Parathyroid adenoma (tissue), 2 donors: ENCODE results near the gene ELMO2.

Experiments
- H2AFZ ChIP-seq: fragments of 300-600 bp; sonication (generic); one replicate; pipeline ENCODE4 v1.7.0; 2017; ENCODE audit warnings: antibody characterized with exemption, mild to moderate bottlenecking
- H3K27ac ChIP-seq: fragments of 300-600 bp; sonication (generic); one replicate; pipeline ENCODE4 v1.7.0; 2017
- H3K27me3 ChIP-seq: fragments of 300-600 bp; sonication (generic); one replicate; pipeline ENCODE4 v1.7.0; 2017; ENCODE audit warnings: low read length; ENCODE audit not compliant: control insufficient read depth, insufficient read depth
- H3K36me3 ChIP-seq: fragments of 300-600 bp; sonication (generic); one replicate; pipeline ENCODE4 v1.7.0; 2017; ENCODE audit warnings: low read length; ENCODE audit not compliant: control insufficient read depth, insufficient read depth
- H3K4me1 ChIP-seq: fragments of 300-600 bp; sonication (generic); one replicate; pipeline ENCODE4 v1.7.0; 2017; ENCODE audit warnings: control low read depth
- H3K4me2 ChIP-seq: fragments of 300-600 bp; sonication (generic); one replicate; pipeline ENCODE4 v1.7.0; 2017; ENCODE audit warnings: low read length
- H3K4me3 ChIP-seq: fragments of 300-600 bp; sonication (generic); one replicate; pipeline ENCODE4 v1.7.0; 2017; ENCODE audit warnings: low read depth, low read length
- H3K79me2 ChIP-seq: fragments of 300-600 bp; sonication (generic); one replicate; pipeline ENCODE4 v1.7.0; 2017; ENCODE audit warnings: control low read depth
- H3K9ac ChIP-seq: fragments of 300-600 bp; sonication (generic); one replicate; pipeline ENCODE4 v1.7.0; 2017; ENCODE audit warnings: mild to moderate bottlenecking
- H3K9me3 ChIP-seq: fragments of 300-600 bp; sonication (generic); one replicate; pipeline ENCODE4 v1.7.0; 2017; ENCODE audit warnings: low read length; ENCODE audit not compliant: control insufficient read depth
- CTCF ChIP-seq: fragments of 300-600 bp; sonication (generic); IDR thresholded peaks from one replicate; pipeline ENCODE4 v1.7.0; 2017; ENCODE audit warnings: antibody characterized with exemption, mild to moderate bottlenecking
- donor health status: primary hyperparathyroidism.

ELMO2 gene

GRCh38 chr20:46414608-46415007 is 8.2 kb upstream of the ELMO2 start:
- no peak overlapping the region for H3K4me3 ChIP-seq
- H3K4me2 ChIP-seq: no peak overlapping the region
- no peaks in the 10 kb centered on the region for H3K27me3 ChIP-seq
- H3K36me3 ChIP-seq: no peaks in the 10 kb centered on the region
- no peaks in the 10 kb centered on the region for H3K79me2 ChIP-seq
- H3K9me3 ChIP-seq: no peaks in the 10 kb centered on the region
- TF ChIP-seq CTCF: no peak
- H3K9ac ChIP-seq: no peak overlapping the region
- no peak overlapping the region for H2AFZ ChIP-seq
- no peak overlapping the region for H3K27ac ChIP-seq
- no peaks in the 10 kb centered on the region for H3K4me1 ChIP-seq

- H3K4me2 ChIP-seq: no peak overlapping the region
- H2AFZ ChIP-seq: no peak overlapping the region
- no peaks in the 10 kb centered on the region for H3K9me3 ChIP-seq
- H3K27me3 ChIP-seq: no peaks in the 10 kb centered on the region
- H3K79me2 ChIP-seq: no peaks in the 10 kb centered on the region
- no peak for TF ChIP-seq CTCF
- H3K36me3 ChIP-seq: no peaks in the 10 kb centered on the region
- peaks cover 4% of the 10 kb centered on the region for H3K4me1 ChIP-seq
- no peak overlapping the region for H3K9ac ChIP-seq
- no peak overlapping the region for H3K4me3 ChIP-seq
- H3K27ac ChIP-seq: no peak overlapping the region
These were observed 5.2 kb upstream of the ELMO2 start for GRCh38 chr20:46411637-46412036.

- Histone ChIP-seq H3K27me3 (no peaks in the 10 kb centered on the region), H3K4me1 (peaks cover 11% of the 10 kb centered on the region), H3K36me3 (no peaks in the 10 kb centered on the region), H2AFZ (no peak overlapping the region), H3K9me3 (no peaks in the 10 kb centered on the region), H3K79me2 (peaks cover 19% of the 10 kb centered on the region), H3K27ac (no peak overlapping the region), H3K4me2 (no peak overlapping the region), H3K4me3 (no peak overlapping the region), H3K9ac (no peak overlapping the region)
- TF ChIP-seq CTCF: no peak
These were observed 1.9 kb upstream of the ELMO2 start for GRCh38 chr20:46408281-46408731.

GRCh38 chr20:46407671-46407996 is 1.2 kb upstream of the ELMO2 start:
- Histone ChIP-seq H3K79me2 (peaks cover 19% of the 10 kb centered on the region), H3K4me3 (no peak overlapping the region), H3K9me3 (no peaks in the 10 kb centered on the region), H3K4me2 (no peak overlapping the region), H3K27ac (peak overlapping the region; percentile 92), H2AFZ (no peak overlapping the region), H3K27me3 (no peaks in the 10 kb centered on the region), H3K4me1 (peaks cover 13% of the 10 kb centered on the region), H3K36me3 (no peaks in the 10 kb centered on the region), H3K9ac (no peak overlapping the region)
- TF ChIP-seq CTCF: no peak

GRCh38 chr20:46406986-46407670 is 713 bp upstream of the ELMO2 start:
- H3K36me3 ChIP-seq: no peaks in the 10 kb centered on the region
- H3K79me2 ChIP-seq: peaks cover 19% of the 10 kb centered on the region
- H3K4me1 ChIP-seq: peaks cover 16% of the 10 kb centered on the region
- H2AFZ ChIP-seq: peak overlapping the region; percentile 96
- H3K4me3 ChIP-seq: peak overlapping the region; percentile 98
- peak overlapping the region; percentile 77 for H3K4me2 ChIP-seq
- H3K9ac ChIP-seq: peak overlapping the region; percentile 70
- peak; percentile 1 for TF ChIP-seq CTCF
- peak overlapping the region; percentile 92 for H3K27ac ChIP-seq
- H3K27me3 ChIP-seq: no peaks in the 10 kb centered on the region
- H3K9me3 ChIP-seq: no peaks in the 10 kb centered on the region
